ENCODE measurements around the gene SLC44A3.
A peak's percentile ranks its signal among the peaks of the same experiment; 100 is the strongest.

SLC44A3 gene

DNA sequence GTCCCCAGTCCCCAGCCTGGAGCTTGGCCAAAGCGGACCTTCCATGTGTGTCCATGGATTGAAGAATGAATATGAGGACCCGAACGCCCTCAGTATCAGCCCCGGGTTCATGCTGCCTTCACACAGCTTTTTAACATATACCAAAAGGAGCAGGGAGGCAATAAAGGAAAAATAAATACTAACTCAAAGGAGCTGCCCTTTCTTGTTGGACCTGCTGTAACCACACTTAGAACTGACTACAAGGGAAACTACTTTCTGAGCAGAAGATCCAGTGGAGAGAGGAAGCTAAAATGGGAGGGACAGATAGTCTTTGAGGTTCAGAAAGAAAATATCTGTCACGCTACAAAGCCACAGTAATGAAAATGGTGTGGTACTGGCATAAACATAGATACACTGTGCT, 58.2 kb downstream of the SLC44A3 start:
- Histone ChIP-seq H3K4me1 (ENCODE audit: insufficient read depth, low read length) (peaks cover 13% of the 10 kb centered on the region), H3K27me3 (ENCODE audit: control insufficient read depth in 1 of 2, insufficient read depth in 2 of 2, low read length in 2 of 2) (no peaks in the 10 kb centered on the region), H3K27ac (ENCODE audit: low read depth, low read length) (no peak overlapping the region), H3K9ac (ENCODE audit: low read length) (no peak overlapping the region), H3K36me3 (ENCODE audit: insufficient read depth, low read length) (no peaks in the 10 kb centered on the region), H3K9me3 (ENCODE audit: low read length) (no peaks in the 10 kb centered on the region), H3K4me3 (ENCODE audit: low read depth in 1 of 2, low read length in 2 of 2) (no peak overlapping the region)

DNA sequence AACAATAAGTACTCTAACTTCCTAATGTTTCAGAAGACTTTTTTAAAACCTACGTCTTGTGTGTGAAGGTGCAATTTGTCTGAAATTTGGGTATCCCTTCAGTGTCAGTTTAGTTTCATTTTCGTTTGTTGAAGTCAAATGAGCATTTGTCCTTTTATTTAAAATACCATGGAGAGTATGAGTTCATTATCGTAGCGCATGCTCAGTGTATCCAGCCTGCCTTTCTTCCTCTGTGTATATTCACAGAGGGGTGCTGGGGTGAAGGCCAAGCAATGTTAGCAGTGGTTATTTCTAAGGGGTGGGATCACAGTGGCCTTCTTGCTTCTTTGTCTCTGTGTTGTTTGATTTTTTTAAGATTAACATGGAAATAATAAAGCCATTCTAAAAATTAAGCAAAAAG, 63.5 kb downstream of the SLC44A3 start:
- Histone ChIP-seq H3K4me3 (ENCODE audit: low read depth in 1 of 2, low read length in 2 of 2) (peak overlapping the region in 1 of 2 donors; percentile 0), H3K27ac (ENCODE audit: low read depth, low read length) (no peak overlapping the region), H3K36me3 (ENCODE audit: insufficient read depth, low read length) (no peaks in the 10 kb centered on the region), H3K27me3 (ENCODE audit: control insufficient read depth in 1 of 2, insufficient read depth in 2 of 2, low read length in 2 of 2) (no peaks in the 10 kb centered on the region), H3K9ac (ENCODE audit: low read length) (peak overlapping the region; percentile 4), H3K9me3 (ENCODE audit: low read length) (no peaks in the 10 kb centered on the region), H3K4me1 (ENCODE audit: insufficient read depth, low read length) (peaks cover 15% of the 10 kb centered on the region)

DNA sequence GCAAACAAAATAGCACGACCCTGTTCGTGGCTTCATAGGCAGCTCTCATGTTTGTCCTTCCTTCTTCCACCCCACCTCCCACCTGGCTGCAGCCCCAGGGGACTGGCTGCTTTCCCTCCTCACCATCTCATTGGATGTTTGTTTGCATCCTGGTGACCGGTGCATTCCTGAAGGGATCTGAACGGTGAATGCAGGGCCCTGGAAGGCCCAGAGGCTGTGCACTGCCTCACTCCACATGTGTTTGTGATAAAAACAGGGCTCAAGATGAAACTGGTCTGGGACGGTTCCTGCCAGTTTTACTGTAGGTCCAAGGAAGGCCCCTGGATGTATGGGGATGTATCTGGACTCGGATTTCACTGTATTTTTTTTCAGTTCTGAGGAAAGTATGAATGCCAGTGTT, 63.9 kb downstream of the SLC44A3 start:
- Histone ChIP-seq H3K9me3 (ENCODE audit: low read length) (no peaks in the 10 kb centered on the region), H3K4me1 (ENCODE audit: insufficient read depth, low read length) (peaks cover 15% of the 10 kb centered on the region), H3K27ac (ENCODE audit: low read depth, low read length) (peak overlapping the region; percentile 89), H3K36me3 (ENCODE audit: insufficient read depth, low read length) (no peaks in the 10 kb centered on the region), H3K4me3 (ENCODE audit: low read depth in 1 of 2, low read length in 2 of 2) (peak overlapping the region; percentile 0 to 20), H3K27me3 (ENCODE audit: control insufficient read depth in 1 of 2, insufficient read depth in 2 of 2, low read length in 2 of 2) (no peaks in the 10 kb centered on the region), H3K9ac (ENCODE audit: low read length) (peak overlapping the region; percentile 4)

DNA sequence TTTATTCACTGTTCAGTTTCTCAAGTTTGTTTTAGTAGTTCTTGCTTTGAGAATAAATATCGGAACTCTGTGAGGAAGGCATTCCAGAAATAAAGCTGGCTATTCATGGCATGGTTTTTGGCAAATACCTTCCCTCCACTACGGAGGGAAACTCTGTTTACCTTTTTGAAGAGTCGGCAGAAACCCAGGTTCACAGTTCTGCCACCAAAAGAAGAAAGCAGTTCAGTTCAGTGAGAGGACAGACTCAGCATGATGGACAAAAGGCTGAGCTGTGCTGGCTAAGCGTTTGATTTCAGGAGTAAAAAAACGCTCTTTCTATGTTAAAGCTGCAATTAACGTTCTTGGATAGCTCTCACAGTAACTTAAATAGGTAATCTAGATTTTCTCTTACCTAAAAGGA, 64.3 kb downstream of the SLC44A3 start:
- peaks cover 15% of the 10 kb centered on the region for H3K4me1 ChIP-seq (ENCODE audit: insufficient read depth, low read length)
- H3K36me3 ChIP-seq (ENCODE audit: insufficient read depth, low read length) = no peaks in the 10 kb centered on the region
- H3K27ac ChIP-seq (ENCODE audit: low read depth, low read length) = peak overlapping the region; percentile 89
- peak overlapping the region in 1 of 2 donors; percentile 20 for H3K4me3 ChIP-seq (ENCODE audit: low read depth in 1 of 2, low read length in 2 of 2)
- peak overlapping the region; percentile 4 for H3K9ac ChIP-seq (ENCODE audit: low read length)
- no peaks in the 10 kb centered on the region for H3K9me3 ChIP-seq (ENCODE audit: low read length)
- H3K27me3 ChIP-seq (ENCODE audit: control insufficient read depth in 1 of 2, insufficient read depth in 2 of 2, low read length in 2 of 2) = no peaks in the 10 kb centered on the region

DNA sequence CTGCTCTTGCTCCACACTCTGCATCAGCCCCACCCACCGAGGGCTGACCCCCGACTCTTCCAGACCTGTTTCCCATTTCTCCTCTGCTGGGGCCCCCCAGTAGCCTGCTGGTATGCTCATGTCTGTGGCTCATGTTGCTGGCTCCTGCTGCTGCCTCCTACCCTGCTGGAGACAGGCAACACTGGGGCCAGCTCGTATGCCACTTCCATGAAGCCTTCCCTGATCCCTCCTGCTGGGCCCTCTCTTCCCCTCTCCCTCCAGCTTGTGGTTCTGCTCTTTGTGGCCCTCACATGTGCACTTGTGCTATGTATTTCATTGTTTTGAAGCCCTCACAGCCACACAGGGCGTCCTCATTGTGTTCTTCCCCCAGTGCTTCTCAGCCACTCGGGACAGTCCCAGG, 66.2 kb downstream of the SLC44A3 start:
- no peaks in the 10 kb centered on the region for H3K27me3 ChIP-seq (ENCODE audit: control insufficient read depth in 1 of 2, insufficient read depth in 2 of 2, low read length in 2 of 2)
- H3K9ac ChIP-seq (ENCODE audit: low read length) = no peak overlapping the region
- H3K4me1 ChIP-seq (ENCODE audit: insufficient read depth, low read length) = peaks cover 15% of the 10 kb centered on the region
- no peaks in the 10 kb centered on the region for H3K36me3 ChIP-seq (ENCODE audit: insufficient read depth, low read length)
- no peak overlapping the region for H3K4me3 ChIP-seq (ENCODE audit: low read depth in 1 of 2, low read length in 2 of 2)
- no peaks in the 10 kb centered on the region for H3K9me3 ChIP-seq (ENCODE audit: low read length)
- no peak overlapping the region for H3K27ac ChIP-seq (ENCODE audit: low read depth, low read length)

DNA sequence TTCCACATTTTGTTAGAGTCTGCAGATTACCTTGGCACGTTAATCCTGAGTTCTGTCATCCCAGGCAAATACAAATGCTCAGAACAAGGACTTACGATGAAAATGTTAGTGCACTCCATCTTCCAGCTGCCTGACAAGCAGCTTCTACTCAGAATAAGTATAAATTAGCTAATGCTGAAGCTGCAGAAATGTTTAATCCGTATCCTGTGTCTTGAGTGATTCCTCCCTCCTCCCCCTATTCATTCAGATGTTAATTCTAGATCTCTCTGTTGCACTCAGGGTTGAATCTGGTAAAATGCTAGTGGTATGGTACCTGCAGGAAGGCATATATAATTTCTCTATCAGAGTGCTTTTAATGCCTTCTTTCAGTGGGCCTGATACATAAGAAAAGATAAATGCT, 66.9 kb downstream of the SLC44A3 start:
- H3K27ac ChIP-seq (ENCODE audit: low read depth, low read length) = no peak overlapping the region
- H3K4me1 ChIP-seq (ENCODE audit: insufficient read depth, low read length) = peaks cover 15% of the 10 kb centered on the region
- H3K9ac ChIP-seq (ENCODE audit: low read length) = no peak overlapping the region
- no peaks in the 10 kb centered on the region for H3K9me3 ChIP-seq (ENCODE audit: low read length)
- H3K27me3 ChIP-seq (ENCODE audit: control insufficient read depth in 1 of 2, insufficient read depth in 2 of 2, low read length in 2 of 2) = no peaks in the 10 kb centered on the region
- H3K36me3 ChIP-seq (ENCODE audit: insufficient read depth, low read length) = no peaks in the 10 kb centered on the region
- H3K4me3 ChIP-seq (ENCODE audit: low read depth in 1 of 2, low read length in 2 of 2) = no peak overlapping the region

DNA sequence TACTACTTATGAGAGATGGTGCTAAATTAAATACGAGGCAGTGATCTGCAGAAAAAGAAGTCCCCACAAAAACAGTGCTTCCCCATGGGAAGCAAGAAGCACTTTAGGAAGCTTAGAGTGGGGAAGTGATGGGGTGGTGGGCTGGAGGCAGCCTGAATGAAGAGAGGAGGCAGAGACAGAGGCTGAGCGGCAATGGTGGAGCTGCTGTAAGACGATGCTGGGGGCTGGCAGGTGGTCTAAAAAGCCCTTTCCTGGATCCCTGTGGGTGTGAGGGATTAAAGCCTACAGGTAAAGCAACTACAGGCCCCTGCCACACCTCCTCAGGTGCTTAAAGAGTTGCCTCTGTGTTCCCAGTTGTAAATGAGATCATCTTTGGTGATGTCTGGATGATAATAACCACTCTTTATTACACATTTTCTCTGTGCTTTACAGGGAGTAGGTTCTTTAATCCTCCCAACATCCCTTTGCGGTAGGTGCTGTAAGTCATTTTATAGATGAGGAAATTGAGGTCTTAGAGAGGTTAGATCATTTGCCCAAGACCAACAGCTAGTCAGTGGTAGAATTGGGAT, 67.5 kb downstream of the SLC44A3 start:
- Histone ChIP-seq H3K36me3 (ENCODE audit: insufficient read depth, low read length) (peaks cover 2% of the 10 kb centered on the region), H3K27ac (ENCODE audit: low read depth, low read length) (no peak overlapping the region)

DNA sequence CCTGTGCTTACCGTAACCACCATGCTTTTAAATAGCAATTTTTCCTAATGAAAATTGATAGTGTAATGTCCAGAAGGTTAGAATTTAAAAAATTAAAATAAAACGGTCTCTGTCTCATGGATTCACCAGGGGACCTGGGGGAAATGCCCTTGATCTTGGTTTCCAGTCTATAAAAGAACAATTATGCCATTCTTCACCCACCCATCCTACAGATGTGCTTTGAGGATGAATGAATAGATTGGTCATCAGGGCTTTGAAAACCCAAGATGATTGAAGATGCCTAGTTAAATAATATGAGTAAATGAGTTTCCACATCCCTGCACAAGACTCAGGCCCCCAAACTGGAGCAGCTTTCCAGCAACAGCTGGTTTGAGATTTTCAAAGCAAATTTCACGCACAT, 68.0 kb downstream of the SLC44A3 start:
- Histone ChIP-seq H3K27me3 (ENCODE audit: control insufficient read depth in 1 of 2, insufficient read depth in 2 of 2, low read length in 2 of 2) (no peaks in the 10 kb centered on the region), H3K4me3 (ENCODE audit: low read depth in 1 of 2, low read length in 2 of 2) (no peak overlapping the region), H3K27ac (ENCODE audit: low read depth, low read length) (no peak overlapping the region), H3K36me3 (ENCODE audit: insufficient read depth, low read length) (peaks cover 3% of the 10 kb centered on the region), H3K9ac (ENCODE audit: low read length) (no peak overlapping the region), H3K4me1 (ENCODE audit: insufficient read depth, low read length) (peaks cover 15% of the 10 kb centered on the region), H3K9me3 (ENCODE audit: low read length) (no peaks in the 10 kb centered on the region)

More for the DNA sequence above, 67.5 kb downstream of the SLC44A3 start:
- Histone ChIP-seq H3K9ac (ENCODE audit: low read length) (no peak overlapping the region), H3K4me1 (ENCODE audit: insufficient read depth, low read length) (peaks cover 15% of the 10 kb centered on the region), H3K27me3 (ENCODE audit: control insufficient read depth in 1 of 2, insufficient read depth in 2 of 2, low read length in 2 of 2) (no peaks in the 10 kb centered on the region), H3K4me3 (ENCODE audit: low read depth in 1 of 2, low read length in 2 of 2) (no peak overlapping the region), H3K9me3 (ENCODE audit: low read length) (no peaks in the 10 kb centered on the region)

DNA sequence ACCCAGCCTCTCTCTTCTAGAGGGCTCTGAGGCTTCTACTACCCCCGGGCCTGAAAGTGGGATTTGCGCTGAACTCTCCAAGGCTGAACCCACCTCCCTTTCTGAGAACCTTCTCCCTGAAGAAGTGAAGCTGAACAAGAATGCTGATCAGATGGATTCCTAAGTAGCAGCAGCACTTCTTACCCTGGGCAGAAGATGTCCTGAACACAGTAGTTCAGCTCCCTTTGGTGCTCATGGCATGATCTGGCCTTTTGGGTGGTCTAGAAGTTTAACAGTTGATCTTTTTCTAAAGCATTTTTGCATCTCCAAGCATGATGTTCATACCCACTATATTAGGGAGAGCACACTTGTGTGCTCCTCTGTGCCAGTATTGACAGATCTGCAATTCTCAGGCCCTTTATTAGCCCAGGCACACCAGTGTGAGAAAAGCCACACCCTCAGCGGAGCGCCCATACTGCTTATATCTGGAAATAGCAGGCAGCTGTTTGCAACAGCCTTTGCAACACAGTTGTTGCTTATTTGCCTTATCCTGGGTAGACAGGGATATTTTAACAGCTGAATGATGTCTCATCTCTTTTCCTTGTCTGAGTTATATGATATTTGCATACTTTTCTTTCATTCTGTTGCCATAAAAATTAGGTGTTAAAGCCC, 72.6 kb downstream of the SLC44A3 start:
- peaks cover 19% of the 10 kb centered on the region for H3K36me3 ChIP-seq (ENCODE audit: insufficient read depth, low read length)

DNA sequence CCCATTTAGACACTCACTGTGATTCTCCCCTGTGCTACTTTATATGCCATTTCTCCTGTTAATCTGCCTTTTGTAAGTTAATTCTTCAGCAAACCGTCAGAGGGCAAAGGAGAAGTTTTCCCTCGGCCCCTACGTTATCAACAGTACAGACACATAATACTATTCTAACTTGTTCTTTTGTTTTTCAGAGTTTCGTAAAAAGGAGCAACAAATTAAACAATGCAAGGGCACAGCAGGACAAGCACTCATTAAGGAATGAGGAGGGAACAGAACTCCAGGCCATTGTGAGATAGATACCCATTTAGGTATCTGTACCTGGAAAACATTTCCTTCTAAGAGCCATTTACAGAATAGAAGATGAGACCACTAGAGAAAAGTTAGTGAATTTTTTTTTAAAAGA, 74.5 kb downstream of the SLC44A3 start:
- H3K36me3 ChIP-seq (ENCODE audit: insufficient read depth, low read length) = peaks cover 23% of the 10 kb centered on the region

More for the DNA sequence above, 72.6 kb downstream of the SLC44A3 start:
- no peaks in the 10 kb centered on the region for H3K4me1 ChIP-seq (ENCODE audit: insufficient read depth, low read length)
- H3K9me3 ChIP-seq (ENCODE audit: low read length) = no peaks in the 10 kb centered on the region
- H3K9ac ChIP-seq (ENCODE audit: low read length) = no peak overlapping the region
- H3K4me3 ChIP-seq (ENCODE audit: low read depth in 1 of 2, low read length in 2 of 2) = no peak overlapping the region
- no peak overlapping the region for H3K27ac ChIP-seq (ENCODE audit: low read depth, low read length)
- H3K27me3 ChIP-seq (ENCODE audit: control insufficient read depth in 1 of 2, insufficient read depth in 2 of 2, low read length in 2 of 2) = no peaks in the 10 kb centered on the region

DNA sequence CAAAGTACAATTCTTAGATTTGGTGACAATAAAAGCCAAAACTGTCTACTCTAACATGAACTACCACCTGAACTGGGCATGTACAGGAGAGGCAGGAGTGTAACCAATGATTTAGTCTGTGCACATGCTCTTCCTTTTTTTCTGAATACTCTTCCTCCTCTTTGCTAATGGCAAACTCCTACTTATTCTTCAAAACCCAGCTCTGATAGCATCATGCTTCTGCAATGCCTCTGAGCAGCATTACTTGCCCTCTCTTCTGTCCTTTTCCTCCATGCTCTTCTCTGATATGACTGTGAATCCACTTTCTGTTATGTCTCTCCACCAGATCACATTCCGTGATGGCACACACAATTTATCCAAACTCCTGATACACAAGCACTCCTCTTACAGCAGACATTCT, 75.4 kb downstream of the SLC44A3 start:
- H3K9ac ChIP-seq (ENCODE audit: low read length) = no peak overlapping the region
- H3K36me3 ChIP-seq (ENCODE audit: insufficient read depth, low read length) = peaks cover 25% of the 10 kb centered on the region
- no peak overlapping the region for H3K4me3 ChIP-seq (ENCODE audit: low read depth in 1 of 2, low read length in 2 of 2)
- H3K27ac ChIP-seq (ENCODE audit: low read depth, low read length) = no peak overlapping the region
- no peaks in the 10 kb centered on the region for H3K27me3 ChIP-seq (ENCODE audit: control insufficient read depth in 1 of 2, insufficient read depth in 2 of 2, low read length in 2 of 2)
- H3K9me3 ChIP-seq (ENCODE audit: low read length) = no peaks in the 10 kb centered on the region
- peaks cover 18% of the 10 kb centered on the region for H3K4me1 ChIP-seq (ENCODE audit: insufficient read depth, low read length)

More for the DNA sequence above, 74.5 kb downstream of the SLC44A3 start:
- no peak overlapping the region for H3K4me3 ChIP-seq (ENCODE audit: low read depth in 1 of 2, low read length in 2 of 2)
- H3K27me3 ChIP-seq (ENCODE audit: control insufficient read depth in 1 of 2, insufficient read depth in 2 of 2, low read length in 2 of 2) = no peaks in the 10 kb centered on the region
- peaks cover 11% of the 10 kb centered on the region for H3K4me1 ChIP-seq (ENCODE audit: insufficient read depth, low read length)
- H3K9ac ChIP-seq (ENCODE audit: low read length) = no peak overlapping the region
- no peak overlapping the region for H3K27ac ChIP-seq (ENCODE audit: low read depth, low read length)
- no peaks in the 10 kb centered on the region for H3K9me3 ChIP-seq (ENCODE audit: low read length)
